ENCODE results near the gene RAB3C.

DNA sequence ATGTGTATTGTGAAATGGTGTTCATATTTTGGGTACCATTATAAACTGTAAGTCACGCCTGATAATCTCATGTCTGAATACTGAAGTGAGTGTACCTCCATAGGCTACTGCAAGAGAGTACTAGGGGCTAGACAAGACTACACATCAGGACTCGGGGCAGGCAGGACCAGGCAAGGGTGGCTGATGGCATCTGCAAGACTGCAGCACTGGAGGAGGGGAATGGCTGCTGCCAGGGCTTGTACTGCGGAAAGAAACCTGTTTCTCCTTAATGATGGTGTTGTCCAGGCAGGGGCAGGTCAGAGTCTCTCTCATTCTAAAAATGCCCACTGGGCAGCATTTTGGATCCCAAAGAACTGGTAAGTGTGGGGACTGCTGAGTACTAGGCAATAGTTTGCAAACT lies 172.5 kb downstream of the RAB3C start:
- no peak for TF ChIP-seq EZH2 (IDR thresholded peaks at IDR 0.05; ENCODE audit: borderline replicate concordance, low read length)
- TF ChIP-seq, protein P1, sequence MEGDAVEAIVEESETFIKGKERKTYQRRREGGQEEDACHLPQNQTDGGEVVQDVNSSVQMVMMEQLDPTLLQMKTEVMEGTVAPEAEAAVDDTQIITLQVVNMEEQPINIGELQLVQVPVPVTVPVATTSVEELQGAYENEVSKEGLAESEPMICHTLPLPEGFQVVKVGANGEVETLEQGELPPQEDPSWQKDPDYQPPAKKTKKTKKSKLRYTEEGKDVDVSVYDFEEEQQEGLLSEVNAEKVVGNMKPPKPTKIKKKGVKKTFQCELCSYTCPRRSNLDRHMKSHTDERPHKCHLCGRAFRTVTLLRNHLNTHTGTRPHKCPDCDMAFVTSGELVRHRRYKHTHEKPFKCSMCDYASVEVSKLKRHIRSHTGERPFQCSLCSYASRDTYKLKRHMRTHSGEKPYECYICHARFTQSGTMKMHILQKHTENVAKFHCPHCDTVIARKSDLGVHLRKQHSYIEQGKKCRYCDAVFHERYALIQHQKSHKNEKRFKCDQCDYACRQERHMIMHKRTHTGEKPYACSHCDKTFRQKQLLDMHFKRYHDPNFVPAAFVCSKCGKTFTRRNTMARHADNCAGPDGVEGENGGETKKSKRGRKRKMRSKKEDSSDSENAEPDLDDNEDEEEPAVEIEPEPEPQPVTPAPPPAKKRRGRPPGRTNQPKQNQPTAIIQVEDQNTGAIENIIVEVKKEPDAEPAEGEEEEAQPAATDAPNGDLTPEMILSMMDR (conservative IDR thresholded peaks at IDR 0.05 in 1 of 2, IDR thresholded peaks at IDR 0.05 in 1 of 2; ENCODE audit: extremely low read depth in 1 of 2, insufficient read depth in 1 of 2, low read depth in 1 of 2, low read length in 2 of 2), result no peak

Measured in mammary epithelial cell (primary cell).